ENCODE data around the gene S1PR1. TPM values are rescaled to one million over a fixed set of nuclear protein-coding genes. Genes with fewer than 3 reads are reported as not detected.
"Not testable (repeated sequence)": the region's sequence is repeated elsewhere in the genome, so short reads cannot be mapped to it uniquely, and the experiment has no call there.

Gene S1PR1
- total RNA-seq, 1 donor from 2014 or later = 8.7 TPM

DNA sequence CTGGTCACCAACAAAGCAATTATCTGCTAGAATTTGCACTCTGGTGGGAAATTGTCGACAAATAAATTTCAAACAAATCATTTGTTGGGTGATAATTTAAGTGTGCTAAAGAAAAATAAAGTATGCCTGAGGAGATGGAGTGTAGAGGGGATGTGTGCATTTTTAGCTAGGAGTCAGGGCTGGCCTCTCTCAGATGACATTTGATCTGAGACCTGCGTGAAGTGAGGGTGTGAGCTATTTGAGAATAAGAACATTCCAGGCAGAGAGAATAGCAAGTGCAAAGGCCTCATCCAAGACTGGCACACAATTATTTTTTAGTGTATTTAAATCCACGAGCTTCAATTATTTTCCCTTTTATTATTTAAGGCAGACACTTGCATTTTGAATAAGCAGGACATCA lies 19.7 kb upstream of the S1PR1 start:
- H3K36me3 Mint-ChIP-seq = no peaks in the 10 kb centered on the region
- H3K27ac Mint-ChIP-seq = peak overlapping the region; percentile 6
- H3K27ac ChIP-seq = no peak overlapping the region

DNA sequence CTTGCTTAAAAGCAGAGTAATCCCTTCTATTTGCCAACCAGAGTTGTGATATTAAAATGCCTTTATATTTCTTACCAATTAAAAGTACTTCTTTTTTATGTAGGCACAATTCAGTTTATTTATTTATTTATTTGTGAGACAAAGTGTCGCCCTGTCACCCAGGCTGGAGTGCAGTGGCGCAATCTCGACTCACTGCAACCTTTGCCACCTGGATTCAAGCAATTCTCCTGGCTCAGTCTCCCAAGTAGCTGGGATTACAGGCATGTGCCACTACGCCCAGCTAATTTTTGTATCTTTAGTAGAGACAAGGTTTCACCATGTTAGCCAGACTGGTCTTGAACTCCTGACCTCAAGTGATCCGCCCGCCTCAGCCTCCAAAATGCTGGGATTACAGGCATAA lies 17.9 kb upstream of the S1PR1 start:
- H3K9me3 ChIP-seq (ENCODE audit: low read depth); H3K27me3 ChIP-seq; H2AFZ ChIP-seq (replicated peaks); H3K9ac ChIP-seq; H3K4me2 ChIP-seq; H3K27me3 Mint-ChIP-seq (ENCODE audit: insufficient read depth, low read depth); H4K20me1 ChIP-seq (ENCODE audit: low read depth); H3F3A ChIP-seq (ENCODE audit: low read depth); H3K36me3 Mint-ChIP-seq; H3K36me3 ChIP-seq; DNase-seq (ENCODE audit: low spot score); H3K4me3 Mint-ChIP-seq; H3K79me2 ChIP-seq (ENCODE audit: low read depth); H3K4me3 ChIP-seq; H3K4me1 ChIP-seq; H3K27ac Mint-ChIP-seq; H3K27ac ChIP-seq; H3K9me3 Mint-ChIP-seq: not testable (repeated sequence)
- H3K4me1 Mint-ChIP-seq = peaks cover 12% of the 10 kb centered on the region

More for the DNA sequence above, 19.7 kb upstream of the S1PR1 start:
- H3K79me2 ChIP-seq (ENCODE audit: low read depth) = no peaks in the 10 kb centered on the region
- Mint-ChIP-seq H3K9me3 (no peaks in the 10 kb centered on the region), H3K4me1 (peaks cover 12% of the 10 kb centered on the region), H3K4me3 (no peak overlapping the region), H3K27me3 (ENCODE audit: insufficient read depth, low read depth) (peaks cover 3% of the 10 kb centered on the region)
- DNase-seq (ENCODE audit: low spot score) = no peak
- no peaks in the 10 kb centered on the region for H3F3A ChIP-seq (ENCODE audit: low read depth)
- H3K36me3 ChIP-seq = no peaks in the 10 kb centered on the region
- H2AFZ ChIP-seq (replicated peaks) = no peak overlapping the region
- TF ChIP-seq, protein P1, sequence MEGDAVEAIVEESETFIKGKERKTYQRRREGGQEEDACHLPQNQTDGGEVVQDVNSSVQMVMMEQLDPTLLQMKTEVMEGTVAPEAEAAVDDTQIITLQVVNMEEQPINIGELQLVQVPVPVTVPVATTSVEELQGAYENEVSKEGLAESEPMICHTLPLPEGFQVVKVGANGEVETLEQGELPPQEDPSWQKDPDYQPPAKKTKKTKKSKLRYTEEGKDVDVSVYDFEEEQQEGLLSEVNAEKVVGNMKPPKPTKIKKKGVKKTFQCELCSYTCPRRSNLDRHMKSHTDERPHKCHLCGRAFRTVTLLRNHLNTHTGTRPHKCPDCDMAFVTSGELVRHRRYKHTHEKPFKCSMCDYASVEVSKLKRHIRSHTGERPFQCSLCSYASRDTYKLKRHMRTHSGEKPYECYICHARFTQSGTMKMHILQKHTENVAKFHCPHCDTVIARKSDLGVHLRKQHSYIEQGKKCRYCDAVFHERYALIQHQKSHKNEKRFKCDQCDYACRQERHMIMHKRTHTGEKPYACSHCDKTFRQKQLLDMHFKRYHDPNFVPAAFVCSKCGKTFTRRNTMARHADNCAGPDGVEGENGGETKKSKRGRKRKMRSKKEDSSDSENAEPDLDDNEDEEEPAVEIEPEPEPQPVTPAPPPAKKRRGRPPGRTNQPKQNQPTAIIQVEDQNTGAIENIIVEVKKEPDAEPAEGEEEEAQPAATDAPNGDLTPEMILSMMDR (IDR thresholded peaks at IDR 0.05) = no peak
- TF ChIP-seq EZH2phosphoT487 (IDR thresholded peaks at IDR 0.05) = no peak
- no peak for TF ChIP-seq EZH2 (IDR thresholded peaks at IDR 0.05)
- H3K27me3 ChIP-seq = no peaks in the 10 kb centered on the region
- no peak overlapping the region for H3K9ac ChIP-seq
- H3K4me1 ChIP-seq = no peaks in the 10 kb centered on the region
- no peaks in the 10 kb centered on the region for H3K9me3 ChIP-seq (ENCODE audit: low read depth)
- no peaks in the 10 kb centered on the region for H4K20me1 ChIP-seq (ENCODE audit: low read depth)
- H3K4me2 ChIP-seq = no peak overlapping the region
- H3K4me3 ChIP-seq = no peak overlapping the region

DNA sequence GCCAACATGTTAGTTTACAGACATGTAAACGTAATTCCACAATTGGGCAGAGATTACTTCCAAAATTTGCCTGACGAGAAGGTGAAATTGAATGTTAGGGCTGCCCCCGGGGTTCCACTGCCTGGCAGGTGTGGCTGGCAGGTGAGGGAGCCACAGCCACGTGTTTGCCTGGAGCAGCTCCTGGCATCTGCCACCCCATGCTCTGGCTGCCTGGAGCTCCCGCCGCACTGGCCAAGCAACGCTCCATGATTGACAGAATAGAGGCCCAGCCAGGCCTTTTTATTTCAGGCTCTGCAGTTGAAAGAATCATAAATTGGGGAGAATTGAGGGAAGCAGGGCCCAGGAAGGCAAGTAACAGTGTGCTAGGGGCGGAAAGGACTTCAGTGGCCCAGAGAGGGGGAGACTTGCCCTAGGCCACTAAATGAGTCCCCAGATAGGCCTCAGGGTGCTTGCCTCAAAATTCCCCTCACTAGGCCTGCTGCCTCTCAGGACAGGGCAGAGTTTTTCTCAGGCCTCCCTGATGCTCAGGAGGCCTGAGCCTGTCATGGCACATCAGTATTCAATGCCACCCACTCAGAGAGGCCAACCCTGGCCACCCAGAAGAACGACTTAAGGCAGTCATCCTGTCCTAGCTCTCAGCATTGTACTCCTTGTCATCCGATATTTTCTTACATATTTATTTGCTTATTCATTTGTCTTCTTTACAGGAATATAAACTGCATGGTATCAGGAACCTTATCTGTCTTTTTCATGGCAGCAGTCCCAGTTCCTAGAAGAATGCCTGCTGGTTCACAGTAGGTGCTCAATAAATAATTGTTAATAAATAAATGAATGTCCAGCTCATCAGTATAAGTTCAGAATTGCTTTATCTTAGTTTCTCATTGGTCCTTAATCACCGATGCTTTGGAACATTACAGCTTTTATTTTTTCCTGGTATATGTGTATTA lies 16.6 kb upstream of the S1PR1 start:
- peaks cover 3% of the 10 kb centered on the region for H3K27me3 Mint-ChIP-seq (ENCODE audit: insufficient read depth, low read depth)
- H3K4me1 Mint-ChIP-seq = peaks cover 12% of the 10 kb centered on the region
- no peak overlapping the region for H3K27ac ChIP-seq

More for the DNA sequence above, 16.6 kb upstream of the S1PR1 start:
- no peaks in the 10 kb centered on the region for H4K20me1 ChIP-seq (ENCODE audit: low read depth)
- no peak overlapping the region for H3K4me3 Mint-ChIP-seq
- no peaks in the 10 kb centered on the region for H3K9me3 Mint-ChIP-seq
- no peak overlapping the region for H3K9ac ChIP-seq
- H3K27me3 ChIP-seq = no peaks in the 10 kb centered on the region
- no peak overlapping the region for H3K4me3 ChIP-seq
- H3K79me2 ChIP-seq (ENCODE audit: low read depth) = no peaks in the 10 kb centered on the region
- H3K9me3 ChIP-seq (ENCODE audit: low read depth) = no peaks in the 10 kb centered on the region
- no peak overlapping the region for H3K27ac Mint-ChIP-seq
- no peak overlapping the region for H2AFZ ChIP-seq (replicated peaks)
- H3K36me3 Mint-ChIP-seq = no peaks in the 10 kb centered on the region
- no peak for DNase-seq (ENCODE audit: low spot score)
- no peaks in the 10 kb centered on the region for H3K36me3 ChIP-seq
- TF ChIP-seq, protein P1 (IDR thresholded peaks at IDR 0.05) = no peak
- TF ChIP-seq EZH2 (IDR thresholded peaks at IDR 0.05) (no peak), EZH2phosphoT487 (IDR thresholded peaks at IDR 0.05) (no peak)
- no peaks in the 10 kb centered on the region for H3F3A ChIP-seq (ENCODE audit: low read depth)
- no peaks in the 10 kb centered on the region for H3K4me1 ChIP-seq
- no peak overlapping the region for H3K4me2 ChIP-seq
